ENCODE results near the gene GBE1. TPM values are rescaled to one million over a fixed set of nuclear protein-coding genes. Genes with fewer than 3 reads are reported as not detected.

Gene GBE1
- total RNA-seq, 1 donor from 2014 or later = 34.4 TPM

GRCh38 chr3:81632659-81633058 lies 128.8 kb downstream of the GBE1 start:
- no peak overlapping the region for H3K27ac Mint-ChIP-seq

GRCh38 chr3:81624756-81625155 lies 136.7 kb downstream of the GBE1 start:
- H3K27me3 Mint-ChIP-seq (ENCODE audit: insufficient read depth, low read depth) = no peaks in the 10 kb centered on the region
- H3K4me1 Mint-ChIP-seq = no peaks in the 10 kb centered on the region
- TF ChIP-seq EZH2 (IDR thresholded peaks at IDR 0.05) (no peak), CTCF (IDR thresholded peaks at IDR 0.05) (no peak), EZH2phosphoT487 (IDR thresholded peaks at IDR 0.05) (no peak)
- no peak for DNase-seq (ENCODE audit: low spot score)
- peaks cover 3% of the 10 kb centered on the region for H3K4me1 ChIP-seq
- H3K27ac ChIP-seq = no peak overlapping the region
- H3K9ac ChIP-seq = no peak overlapping the region
- no peaks in the 10 kb centered on the region for H3K79me2 ChIP-seq (ENCODE audit: low read depth)
- no peak overlapping the region for H3K4me3 Mint-ChIP-seq
- no peaks in the 10 kb centered on the region for H3K9me3 ChIP-seq (ENCODE audit: low read depth)
- H3F3A ChIP-seq (ENCODE audit: low read depth) = no peaks in the 10 kb centered on the region
- H3K36me3 ChIP-seq = no peaks in the 10 kb centered on the region
- H3K4me3 ChIP-seq = no peak overlapping the region
- H3K27me3 ChIP-seq = no peaks in the 10 kb centered on the region
- no peak overlapping the region for H2AFZ ChIP-seq (replicated peaks)
- no peak overlapping the region for H3K4me2 ChIP-seq
- H3K36me3 Mint-ChIP-seq = no peaks in the 10 kb centered on the region
- no peaks in the 10 kb centered on the region for H4K20me1 ChIP-seq (ENCODE audit: low read depth)
- H3K9me3 Mint-ChIP-seq = no peaks in the 10 kb centered on the region
- no peak overlapping the region for H3K27ac Mint-ChIP-seq

More at GRCh38 chr3:81632659-81633058, 128.8 kb downstream of the GBE1 start:
- no peaks in the 10 kb centered on the region for H3K4me1 Mint-ChIP-seq
- no peaks in the 10 kb centered on the region for H3F3A ChIP-seq (ENCODE audit: low read depth)
- H3K9me3 ChIP-seq (ENCODE audit: low read depth) = no peaks in the 10 kb centered on the region
- H3K9me3 Mint-ChIP-seq = no peaks in the 10 kb centered on the region
- TF ChIP-seq EZH2phosphoT487 (IDR thresholded peaks at IDR 0.05) = no peak
- TF ChIP-seq CTCF (IDR thresholded peaks at IDR 0.05) = no peak
- no peak for TF ChIP-seq EZH2 (IDR thresholded peaks at IDR 0.05)
- no peak overlapping the region for H3K9ac ChIP-seq
- no peak overlapping the region for H3K4me3 ChIP-seq
- H3K4me2 ChIP-seq = no peak overlapping the region
- H3K27me3 ChIP-seq = no peaks in the 10 kb centered on the region
- no peak overlapping the region for H3K27ac ChIP-seq
- no peak overlapping the region for H2AFZ ChIP-seq (replicated peaks)
- H3K36me3 Mint-ChIP-seq = no peaks in the 10 kb centered on the region
- no peak overlapping the region for H3K4me3 Mint-ChIP-seq
- H3K27me3 Mint-ChIP-seq (ENCODE audit: insufficient read depth, low read depth) = no peaks in the 10 kb centered on the region
- H3K36me3 ChIP-seq = no peaks in the 10 kb centered on the region
- DNase-seq (ENCODE audit: low spot score) = no peak
- no peaks in the 10 kb centered on the region for H4K20me1 ChIP-seq (ENCODE audit: low read depth)
- no peaks in the 10 kb centered on the region for H3K4me1 ChIP-seq
- no peaks in the 10 kb centered on the region for H3K79me2 ChIP-seq (ENCODE audit: low read depth)

DNA sequence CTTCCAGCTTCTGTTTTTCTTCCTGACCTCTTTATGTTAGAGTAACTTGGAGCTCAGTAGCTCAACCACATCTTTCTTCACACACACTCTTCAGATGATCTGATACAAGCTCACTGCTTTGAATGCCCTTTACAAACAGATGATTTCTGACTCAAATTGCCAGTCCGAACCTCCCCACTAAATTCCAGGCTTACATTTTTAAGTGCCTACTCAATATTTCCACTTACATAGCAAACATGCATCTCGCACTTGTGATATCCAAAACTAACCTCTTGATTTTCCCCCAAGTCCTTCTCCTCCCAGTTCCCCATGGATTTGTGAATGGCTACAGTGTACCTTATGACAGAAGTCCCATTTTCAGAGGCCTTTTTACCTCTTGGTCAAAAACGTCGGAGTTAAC lies 139.1 kb downstream of the GBE1 start:
- DNase-seq (ENCODE audit: low spot score) = no peak
- Mint-ChIP-seq H3K4me1 (no peaks in the 10 kb centered on the region), H3K27ac (no peak overlapping the region), H3K9me3 (no peaks in the 10 kb centered on the region), H3K27me3 (ENCODE audit: insufficient read depth, low read depth) (no peaks in the 10 kb centered on the region), H3K4me3 (no peak overlapping the region), H3K36me3 (no peaks in the 10 kb centered on the region)
- Histone ChIP-seq H3K4me3 (no peak overlapping the region), H4K20me1 (ENCODE audit: low read depth) (no peaks in the 10 kb centered on the region), H3K9me3 (ENCODE audit: low read depth) (no peaks in the 10 kb centered on the region), H3F3A (ENCODE audit: low read depth) (no peaks in the 10 kb centered on the region), H2AFZ (replicated peaks) (no peak overlapping the region), H3K9ac (no peak overlapping the region), H3K36me3 (no peaks in the 10 kb centered on the region), H3K27me3 (no peaks in the 10 kb centered on the region), H3K79me2 (ENCODE audit: low read depth) (no peaks in the 10 kb centered on the region), H3K27ac (no peak overlapping the region), H3K4me1 (peaks cover 3% of the 10 kb centered on the region), H3K4me2 (no peak overlapping the region)
- TF ChIP-seq EZH2phosphoT487 (IDR thresholded peaks at IDR 0.05) = no peak
- TF ChIP-seq CTCF (IDR thresholded peaks at IDR 0.05) = no peak
- TF ChIP-seq EZH2 (IDR thresholded peaks at IDR 0.05) = no peak

Measured in neural progenitor cell (in vitro differentiated cells).